Measurements from ENCODE around the gene FBRS. TPM values are rescaled to one million over a fixed set of nuclear protein-coding genes. Genes with fewer than 3 reads are reported as not detected.
A peak's percentile ranks its signal among the peaks of the same experiment; 100 is the strongest.
"Not testable (repeated sequence)": the region's sequence is repeated elsewhere in the genome, so short reads cannot be mapped to it uniquely, and the experiment has no call there.

FBRS gene
- total RNA-seq, 1 experiment from 2014 or later = 32.9 TPM

- Histone ChIP-seq H4K20me1 (ENCODE audit: insufficient read depth, low read depth, low read length) (no peaks in the 10 kb centered on the region), H3K4me3 (ENCODE audit: low read length) (no peak overlapping the region), H3K27me3 (ENCODE audit: low read length) (no peaks in the 10 kb centered on the region), H3K36me3 (ENCODE audit: insufficient read depth, low read length) (no peaks in the 10 kb centered on the region), H3K4me2 (ENCODE audit: low read depth, low read length, poor library complexity, severe bottlenecking) (no peak overlapping the region), H3K4me1 (ENCODE audit: low read length) (peaks cover 19% of the 10 kb centered on the region), H3K9ac (ENCODE audit: low read length) (no peak overlapping the region), H2AFZ (ENCODE audit: low read length) (no peak overlapping the region), H3K79me2 (ENCODE audit: low read length) (peaks cover 10% of the 10 kb centered on the region), H3K9me2 (replicated peaks; ENCODE audit: insufficient read depth, low read length) (no peaks in the 10 kb centered on the region), H3K9me3 (ENCODE audit: low read length) (no peaks in the 10 kb centered on the region), H3K27ac (ENCODE audit: low read length) (no peak overlapping the region)
- no peak for DNase-seq
Measured at GRCh38 chr16:30636599-30636998, 21.6 kb upstream of the FBRS start.

- not testable (repeated sequence) for H3K27ac ChIP-seq (ENCODE audit: low read length); H3K4me3 ChIP-seq (ENCODE audit: low read length); H3K9me3 ChIP-seq (ENCODE audit: low read length); H2AFZ ChIP-seq (ENCODE audit: low read length); H3K9me2 ChIP-seq (replicated peaks; ENCODE audit: insufficient read depth, low read length); H3K9ac ChIP-seq (ENCODE audit: low read length); H3K36me3 ChIP-seq (ENCODE audit: insufficient read depth, low read length); H4K20me1 ChIP-seq (ENCODE audit: insufficient read depth, low read depth, low read length); DNase-seq; H3K27me3 ChIP-seq (ENCODE audit: low read length); H3K79me2 ChIP-seq (ENCODE audit: low read length); H3K4me2 ChIP-seq (ENCODE audit: low read depth, low read length, poor library complexity, severe bottlenecking)
- H3K4me1 ChIP-seq (ENCODE audit: low read length) = peaks cover 19% of the 10 kb centered on the region
Measured at GRCh38 chr16:30637139-30637538, 21.1 kb upstream of the FBRS start.

GRCh38 chr16:30637944-30638343 lies 20.3 kb upstream of the FBRS start:
- H3K9me2 ChIP-seq (replicated peaks; ENCODE audit: insufficient read depth, low read length) = no peaks in the 10 kb centered on the region
- H3K36me3 ChIP-seq (ENCODE audit: insufficient read depth, low read length) = no peaks in the 10 kb centered on the region
- peak; percentile 78 for DNase-seq
- no peak overlapping the region for H3K4me2 ChIP-seq (ENCODE audit: low read depth, low read length, poor library complexity, severe bottlenecking)
- H3K4me1 ChIP-seq (ENCODE audit: low read length) = peaks cover 19% of the 10 kb centered on the region
- no peaks in the 10 kb centered on the region for H4K20me1 ChIP-seq (ENCODE audit: insufficient read depth, low read depth, low read length)
- peaks cover 10% of the 10 kb centered on the region for H3K79me2 ChIP-seq (ENCODE audit: low read length)
- no peak overlapping the region for H3K4me3 ChIP-seq (ENCODE audit: low read length)
- H3K9me3 ChIP-seq (ENCODE audit: low read length) = no peaks in the 10 kb centered on the region
- no peak overlapping the region for H3K9ac ChIP-seq (ENCODE audit: low read length)
- H3K27me3 ChIP-seq (ENCODE audit: low read length) = no peaks in the 10 kb centered on the region
- no peak overlapping the region for H2AFZ ChIP-seq (ENCODE audit: low read length)
- H3K27ac ChIP-seq (ENCODE audit: low read length) = no peak overlapping the region

- Histone ChIP-seq H3K79me2 (ENCODE audit: low read length) (no peaks in the 10 kb centered on the region), H3K4me1 (ENCODE audit: low read length) (no peaks in the 10 kb centered on the region)
Measured at GRCh38 chr16:30641378-30641982, 16.8 kb upstream of the FBRS start.

GRCh38 chr16:30644334-30644830 lies 13.8 kb upstream of the FBRS start:
- Histone ChIP-seq H3K4me3 (ENCODE audit: low read length) (no peak overlapping the region), H3K79me2 (ENCODE audit: low read length) (no peaks in the 10 kb centered on the region), H2AFZ (ENCODE audit: low read length) (no peak overlapping the region), H3K4me2 (ENCODE audit: low read depth, low read length, poor library complexity, severe bottlenecking) (no peak overlapping the region), H3K9ac (ENCODE audit: low read length) (no peak overlapping the region), H3K27me3 (ENCODE audit: low read length) (no peaks in the 10 kb centered on the region), H3K9me2 (replicated peaks; ENCODE audit: insufficient read depth, low read length) (no peaks in the 10 kb centered on the region), H4K20me1 (ENCODE audit: insufficient read depth, low read depth, low read length) (no peaks in the 10 kb centered on the region), H3K27ac (ENCODE audit: low read length) (no peak overlapping the region), H3K4me1 (ENCODE audit: low read length) (no peaks in the 10 kb centered on the region), H3K9me3 (ENCODE audit: low read length) (no peaks in the 10 kb centered on the region), H3K36me3 (ENCODE audit: insufficient read depth, low read length) (no peaks in the 10 kb centered on the region)
- DNase-seq = no peak

More at GRCh38 chr16:30641378-30641982, 16.8 kb upstream of the FBRS start:
- Histone ChIP-seq H3K9me2 (replicated peaks; ENCODE audit: insufficient read depth, low read length) (no peaks in the 10 kb centered on the region), H4K20me1 (ENCODE audit: insufficient read depth, low read depth, low read length) (no peaks in the 10 kb centered on the region), H3K36me3 (ENCODE audit: insufficient read depth, low read length) (no peaks in the 10 kb centered on the region), H3K27ac (ENCODE audit: low read length) (no peak overlapping the region), H3K27me3 (ENCODE audit: low read length) (no peaks in the 10 kb centered on the region), H3K4me2 (ENCODE audit: low read depth, low read length, poor library complexity, severe bottlenecking) (no peak overlapping the region), H2AFZ (ENCODE audit: low read length) (no peak overlapping the region), H3K9ac (ENCODE audit: low read length) (no peak overlapping the region), H3K9me3 (ENCODE audit: low read length) (no peaks in the 10 kb centered on the region), H3K4me3 (ENCODE audit: low read length) (no peak overlapping the region)
- no peak for DNase-seq

- Histone ChIP-seq H3K4me1 (ENCODE audit: low read length) (peaks cover 4% of the 10 kb centered on the region), H3K27ac (ENCODE audit: low read length) (no peak overlapping the region), H4K20me1 (ENCODE audit: insufficient read depth, low read depth, low read length) (no peaks in the 10 kb centered on the region), H3K9me2 (replicated peaks; ENCODE audit: insufficient read depth, low read length) (no peaks in the 10 kb centered on the region; the same call in 1 of the 2 replicates), H3K27me3 (ENCODE audit: low read length) (no peaks in the 10 kb centered on the region), H3K4me3 (ENCODE audit: low read length) (no peak overlapping the region), H3K36me3 (ENCODE audit: insufficient read depth, low read length) (no peaks in the 10 kb centered on the region), H3K9ac (ENCODE audit: low read length) (no peak overlapping the region), H3K79me2 (ENCODE audit: low read length) (no peaks in the 10 kb centered on the region), H2AFZ (ENCODE audit: low read length) (no peak overlapping the region), H3K4me2 (ENCODE audit: low read depth, low read length, poor library complexity, severe bottlenecking) (no peak overlapping the region), H3K9me3 (ENCODE audit: low read length) (no peaks in the 10 kb centered on the region)
- DNase-seq = no peak
Measured at GRCh38 chr16:30645727-30646126, 12.5 kb upstream of the FBRS start.

GRCh38 chr16:30647274-30647571 lies 11.0 kb upstream of the FBRS start:
- no peak overlapping the region for H3K4me3 ChIP-seq (ENCODE audit: low read length)
- H4K20me1 ChIP-seq (ENCODE audit: insufficient read depth, low read depth, low read length) = no peaks in the 10 kb centered on the region
- H3K79me2 ChIP-seq (ENCODE audit: low read length) = peaks cover 6% of the 10 kb centered on the region; the same call in 1 of the 2 replicates
- no peaks in the 10 kb centered on the region for H3K27me3 ChIP-seq (ENCODE audit: low read length)
- no peaks in the 10 kb centered on the region for H3K9me3 ChIP-seq (ENCODE audit: low read length)
- DNase-seq = no peak
- H2AFZ ChIP-seq (ENCODE audit: low read length) = no peak overlapping the region
- H3K27ac ChIP-seq (ENCODE audit: low read length) = no peak overlapping the region
- H3K36me3 ChIP-seq (ENCODE audit: insufficient read depth, low read length) = no peaks in the 10 kb centered on the region
- peaks cover 9% of the 10 kb centered on the region for H3K4me1 ChIP-seq (ENCODE audit: low read length)
- H3K9me2 ChIP-seq (replicated peaks; ENCODE audit: insufficient read depth, low read length) = no peaks in the 10 kb centered on the region; the same call in 1 of the 2 replicates
- H3K9ac ChIP-seq (ENCODE audit: low read length) = no peak overlapping the region
- no peak overlapping the region for H3K4me2 ChIP-seq (ENCODE audit: low read depth, low read length, poor library complexity, severe bottlenecking)

GRCh38 chr16:30649725-30650368 lies 8.4 kb upstream of the FBRS start:
- H3K36me3 ChIP-seq (ENCODE audit: insufficient read depth, low read length) = no peaks in the 10 kb centered on the region
- H3K4me3 ChIP-seq (ENCODE audit: low read length) = peak overlapping the region; percentile 5; the same call in 1 of the 2 replicates
- no peaks in the 10 kb centered on the region for H4K20me1 ChIP-seq (ENCODE audit: insufficient read depth, low read depth, low read length)
- peaks cover 10% of the 10 kb centered on the region; the same call in 1 of the 2 replicates for H3K79me2 ChIP-seq (ENCODE audit: low read length)
- no peak overlapping the region for H3K9ac ChIP-seq (ENCODE audit: low read length)
- no peak for DNase-seq
- H3K9me3 ChIP-seq (ENCODE audit: low read length) = no peaks in the 10 kb centered on the region
- H3K4me2 ChIP-seq (ENCODE audit: low read depth, low read length, poor library complexity, severe bottlenecking) = peak overlapping the region; percentile 100
- H3K9me2 ChIP-seq (replicated peaks; ENCODE audit: insufficient read depth, low read length) = no peaks in the 10 kb centered on the region; the same call in 1 of the 2 replicates
- no peak overlapping the region for H3K27ac ChIP-seq (ENCODE audit: low read length)
- H2AFZ ChIP-seq (ENCODE audit: low read length) = peak overlapping the region; percentile 80
- H3K4me1 ChIP-seq (ENCODE audit: low read length) = peaks cover 13% of the 10 kb centered on the region
- H3K27me3 ChIP-seq (ENCODE audit: low read length) = no peaks in the 10 kb centered on the region

All from Karpas-422 (cell line).